ENCODE measurements around the gene RB1. TPM values are rescaled to one million over a fixed set of nuclear protein-coding genes. Genes with fewer than 3 reads are reported as not detected.

Gene RB1
- total and polyA plus RNA-seq, 12 donors: 10.4 to 78.0 (median 45.7) TPM

GRCh38 chr13:48402325-48402932 is 98.9 kb downstream of the RB1 start:
- Histone ChIP-seq H3K36me3 (replicated peaks in 1 of 2) (no peaks in the 10 kb centered on the region), H3K27me3 (no peaks in the 10 kb centered on the region), H3K4me1 (replicated peaks in 1 of 2) (peaks cover 35 to 92% of the 10 kb centered on the region in 2 donors), H3K27ac (peak overlapping the region in 3 of 5 donors; percentile 48 to 75 (median 49)), H3K9me3 (replicated peaks in 1 of 3) (peaks cover 0 to 4% (median 0%) of the 10 kb centered on the region in 3 donors), H3K4me3 (peak overlapping the region in 1 of 4 donors; percentile 32)
- DNase-seq: peak in 2 of 7 donors; percentile 15 to 19
- intact Hi-C loops (cut with DNase I): no loop called here
- TF ChIP-seq CTCF (IDR thresholded peaks at IDR 0.05) (no peak), POLR2A (IDR thresholded peaks at IDR 0.05) (no peak)
- WGBS, 4 donors: 52 to 75% (median 68%) methylated on average over 2 of the region's 2 CpGs

DNA sequence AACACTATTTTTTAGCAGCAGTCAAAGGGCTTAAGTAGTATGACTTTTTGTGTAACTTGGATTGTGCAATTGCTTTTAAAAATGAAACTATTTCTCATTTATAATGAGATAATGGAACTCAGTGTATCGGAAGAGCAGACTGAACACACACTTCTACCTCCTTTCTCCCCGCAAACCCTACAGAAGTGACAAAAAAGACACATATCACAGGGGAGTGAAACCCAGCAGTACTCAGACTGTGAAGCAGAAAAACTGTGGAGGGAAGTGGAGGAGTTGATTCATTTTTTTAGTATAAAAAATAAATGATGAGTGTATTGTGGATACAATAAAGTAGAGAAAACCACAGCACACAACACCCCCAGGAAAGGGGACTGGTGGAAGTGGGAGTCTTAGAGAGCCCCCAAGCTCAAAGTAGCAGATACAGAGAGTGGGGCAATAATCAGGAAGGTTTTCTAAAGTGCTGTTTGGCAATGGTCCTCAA is 99.6 kb downstream of the RB1 start:
- H3K4me3 ChIP-seq: peak overlapping the region in 1 of 4 donors; percentile 32
- intact Hi-C loops (cut with DNase I): no loop called here
- TF ChIP-seq POLR2A (IDR thresholded peaks at IDR 0.05): peak in 1 of 2 donors; percentile 68
- TF ChIP-seq CTCF (IDR thresholded peaks at IDR 0.05): no peak

GRCh38 chr13:48403913-48404312 is 100.4 kb downstream of the RB1 start:
- no peak for DNase-seq
- H3K4me3 ChIP-seq: no peak overlapping the region
- peaks cover 0 to 4% (median 0%) of the 10 kb centered on the region in 3 donors for H3K9me3 ChIP-seq (replicated peaks in 1 of 3)
- peak overlapping the region in 4 of 5 donors; percentile 49 to 75 (median 54) for H3K27ac ChIP-seq
- intact Hi-C loops (cut with DNase I): no loop called here
- no peak for TF ChIP-seq POLR2A (IDR thresholded peaks at IDR 0.05)
- TF ChIP-seq CTCF (IDR thresholded peaks at IDR 0.05): no peak
- peaks cover 35 to 79% of the 10 kb centered on the region in 2 donors for H3K4me1 ChIP-seq (replicated peaks in 1 of 2)
- H3K27me3 ChIP-seq: no peaks in the 10 kb centered on the region
- H3K36me3 ChIP-seq (replicated peaks in 1 of 2): no peaks in the 10 kb centered on the region
- WGBS, 4 donors: 74 to 88% (median 77%) methylated on average over 8 of the region's 8 CpGs

More for the DNA sequence above, 99.6 kb downstream of the RB1 start:
- Histone ChIP-seq H3K27ac (peak overlapping the region; percentile 48 to 75 (median 49)), H3K4me1 (replicated peaks in 1 of 2) (peaks cover 35 to 86% of the 10 kb centered on the region in 2 donors), H3K27me3 (no peaks in the 10 kb centered on the region), H3K36me3 (replicated peaks in 1 of 2) (no peaks in the 10 kb centered on the region), H3K9me3 (replicated peaks in 1 of 3) (peaks cover 0 to 4% (median 0%) of the 10 kb centered on the region in 3 donors)
- 13 to 20% (median 16%) methylated on average over 2 of the region's 2 CpGs for WGBS, 4 donors
- DNase-seq: no peak

DNA sequence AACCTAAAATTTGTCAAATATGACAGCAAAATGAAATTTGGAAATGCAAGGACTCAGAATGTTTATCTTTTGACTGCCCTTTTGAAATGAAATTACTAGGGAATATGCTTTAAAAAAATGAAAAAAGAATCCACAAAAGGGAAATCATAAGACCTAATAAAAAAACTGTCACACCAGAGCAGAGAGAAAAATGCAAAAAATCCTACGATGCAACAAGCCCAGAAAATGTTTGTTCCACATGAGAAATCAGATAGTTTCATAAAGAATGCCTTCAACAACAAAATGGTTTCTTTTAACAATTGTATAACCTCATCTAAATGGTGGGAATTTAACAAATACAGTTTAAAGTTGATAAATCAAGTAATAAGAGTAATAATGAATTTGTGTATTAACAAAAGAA is 101.4 kb downstream of the RB1 start:
- TF ChIP-seq POLR2A (IDR thresholded peaks at IDR 0.05) (no peak), CTCF (IDR thresholded peaks at IDR 0.05) (no peak)
- intact Hi-C loops (cut with DNase I): no loop called here
- no peak overlapping the region for H3K4me3 ChIP-seq
- 48 to 73% (median 58%) methylated on average over 1 of the region's 1 CpG for WGBS, 4 donors
- H3K27me3 ChIP-seq: no peaks in the 10 kb centered on the region
- peak overlapping the region in 4 of 5 donors; percentile 10 to 75 (median 28) for H3K27ac ChIP-seq
- no peak for DNase-seq
- H3K36me3 ChIP-seq (replicated peaks in 1 of 2): no peaks in the 10 kb centered on the region
- H3K4me1 ChIP-seq (replicated peaks in 1 of 2): peaks cover 35 to 70% of the 10 kb centered on the region in 2 donors
- peaks cover 0 to 4% (median 0%) of the 10 kb centered on the region in 3 donors for H3K9me3 ChIP-seq (replicated peaks in 1 of 3)
